ENCODE results near the gene KLHL36.

Gene KLHL36

GRCh38 chr16:84647828-84648594, at the start of gene KLHL36:
Gene KLHL36 (plus strand): TSS chr16:84648511. CDS start chr16:84650868, 2,357 bp downstream.
- H3K36me3 Mint-ChIP-seq: peaks cover 9% of the 10 kb centered on the region
- no peaks in the 10 kb centered on the region for H3K9me3 Mint-ChIP-seq
- H3K27ac Mint-ChIP-seq: peak within 1 kb of the TSS; percentile 97
- peaks cover 50% of the 10 kb centered on the region for H3K4me1 Mint-ChIP-seq
- H3K27me3 Mint-ChIP-seq: no peaks in the 10 kb centered on the region
- peak within 1 kb of the TSS; percentile 96 for H3K4me3 Mint-ChIP-seq

GRCh38 chr16:84599521-84600202, 48.6 kb upstream of the KLHL36 start:
- Mint-ChIP-seq H3K9me3 (no peaks in the 10 kb centered on the region), H3K4me1 (peaks cover 86% of the 10 kb centered on the region), H3K36me3 (peaks cover 1% of the 10 kb centered on the region), H3K4me3 (peak overlapping the region; percentile 83), H3K27me3 (no peaks in the 10 kb centered on the region), H3K27ac (peak overlapping the region; percentile 96)

- peaks cover 85% of the 10 kb centered on the region for H3K4me1 Mint-ChIP-seq
These were observed 47.7 kb upstream of the KLHL36 start for GRCh38 chr16:84600343-84601229.

DNA sequence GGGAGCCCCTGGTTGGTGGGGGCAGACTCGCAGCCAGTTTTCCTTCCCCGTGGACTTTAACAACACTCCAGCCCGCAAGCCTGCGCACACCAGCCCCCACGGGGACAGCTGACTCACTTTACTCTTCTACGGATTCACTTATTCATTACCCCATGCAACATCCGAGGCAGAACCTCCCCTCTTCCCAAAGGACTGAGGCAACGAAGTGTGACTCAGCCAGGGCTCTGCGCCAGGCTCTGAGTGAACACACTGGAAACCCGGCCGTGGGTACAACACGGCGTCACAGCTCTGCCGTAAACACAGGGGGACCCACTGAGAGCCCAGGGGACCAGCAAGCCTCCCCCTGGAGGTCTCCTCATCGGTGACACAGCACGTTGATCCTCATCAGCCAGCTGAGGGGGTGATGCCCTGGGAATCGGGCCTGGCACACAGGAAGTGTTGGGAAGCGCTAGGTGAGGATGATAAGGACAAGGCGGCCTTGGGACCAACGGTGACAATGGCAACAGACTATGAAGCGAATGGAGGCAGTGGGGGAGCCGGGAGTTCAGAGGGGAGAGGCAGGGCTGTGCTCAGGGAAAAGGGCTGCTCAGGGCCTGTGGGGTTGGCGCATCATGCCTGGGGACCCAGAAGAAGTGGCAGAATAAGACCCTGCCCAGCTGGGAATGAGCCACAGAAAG, 45.0 kb upstream of the KLHL36 start:
- Mint-ChIP-seq H3K36me3 (peaks cover 3% of the 10 kb centered on the region), H3K27ac (peak overlapping the region; percentile 85), H3K27me3 (no peaks in the 10 kb centered on the region), H3K9me3 (no peaks in the 10 kb centered on the region), H3K4me1 (peaks cover 88% of the 10 kb centered on the region), H3K4me3 (peak overlapping the region; percentile 33)

More at GRCh38 chr16:84600343-84601229, 47.7 kb upstream of the KLHL36 start:
- Mint-ChIP-seq H3K27me3 (no peaks in the 10 kb centered on the region), H3K36me3 (no peaks in the 10 kb centered on the region), H3K27ac (peak overlapping the region; percentile 96), H3K4me3 (peak overlapping the region; percentile 83), H3K9me3 (no peaks in the 10 kb centered on the region)

GRCh38 chr16:84603940-84604339, 44.4 kb upstream of the KLHL36 start:
- Mint-ChIP-seq H3K27ac (no peak overlapping the region), H3K4me1 (peaks cover 91% of the 10 kb centered on the region), H3K4me3 (no peak overlapping the region), H3K27me3 (no peaks in the 10 kb centered on the region), H3K9me3 (no peaks in the 10 kb centered on the region), H3K36me3 (peaks cover 3% of the 10 kb centered on the region)

DNA sequence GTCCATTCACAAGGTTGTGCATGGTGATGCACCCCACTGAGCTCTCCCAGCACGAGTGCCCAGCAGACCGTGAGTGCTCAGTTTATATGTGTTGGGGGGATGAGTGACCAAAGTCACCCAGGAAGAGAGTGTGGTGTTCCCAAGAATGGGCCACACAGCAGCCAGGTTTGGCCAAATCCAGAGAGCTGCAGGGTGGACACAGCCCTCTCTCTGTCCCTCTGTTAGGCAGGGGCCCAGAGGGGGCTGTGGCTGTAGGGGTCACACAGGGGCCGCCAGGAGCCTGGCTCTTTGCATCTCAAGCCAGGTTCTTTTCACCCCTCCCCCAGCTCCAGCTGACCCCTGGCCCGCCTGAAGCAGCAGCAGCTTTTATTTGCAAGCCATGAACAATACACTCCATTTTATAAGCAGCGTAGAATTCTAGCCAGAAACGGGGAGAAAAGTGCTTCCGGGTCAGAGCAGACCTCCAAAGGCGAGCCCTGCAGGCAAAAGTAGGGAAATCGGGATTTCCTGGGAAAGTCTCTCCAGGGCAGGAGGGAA, 43.8 kb upstream of the KLHL36 start:
- H3K27me3 Mint-ChIP-seq: no peaks in the 10 kb centered on the region
- H3K36me3 Mint-ChIP-seq: peaks cover 3% of the 10 kb centered on the region
- H3K4me1 Mint-ChIP-seq: peaks cover 91% of the 10 kb centered on the region
- H3K4me3 Mint-ChIP-seq: no peak overlapping the region
- H3K9me3 Mint-ChIP-seq: no peaks in the 10 kb centered on the region
- peak overlapping the region; percentile 86 for H3K27ac Mint-ChIP-seq

GRCh38 chr16:84605339-84605848, 42.9 kb upstream of the KLHL36 start:
- Mint-ChIP-seq H3K4me3 (no peak overlapping the region), H3K27me3 (no peaks in the 10 kb centered on the region), H3K27ac (no peak overlapping the region), H3K9me3 (no peaks in the 10 kb centered on the region), H3K36me3 (peaks cover 5% of the 10 kb centered on the region), H3K4me1 (peaks cover 91% of the 10 kb centered on the region)

DNA sequence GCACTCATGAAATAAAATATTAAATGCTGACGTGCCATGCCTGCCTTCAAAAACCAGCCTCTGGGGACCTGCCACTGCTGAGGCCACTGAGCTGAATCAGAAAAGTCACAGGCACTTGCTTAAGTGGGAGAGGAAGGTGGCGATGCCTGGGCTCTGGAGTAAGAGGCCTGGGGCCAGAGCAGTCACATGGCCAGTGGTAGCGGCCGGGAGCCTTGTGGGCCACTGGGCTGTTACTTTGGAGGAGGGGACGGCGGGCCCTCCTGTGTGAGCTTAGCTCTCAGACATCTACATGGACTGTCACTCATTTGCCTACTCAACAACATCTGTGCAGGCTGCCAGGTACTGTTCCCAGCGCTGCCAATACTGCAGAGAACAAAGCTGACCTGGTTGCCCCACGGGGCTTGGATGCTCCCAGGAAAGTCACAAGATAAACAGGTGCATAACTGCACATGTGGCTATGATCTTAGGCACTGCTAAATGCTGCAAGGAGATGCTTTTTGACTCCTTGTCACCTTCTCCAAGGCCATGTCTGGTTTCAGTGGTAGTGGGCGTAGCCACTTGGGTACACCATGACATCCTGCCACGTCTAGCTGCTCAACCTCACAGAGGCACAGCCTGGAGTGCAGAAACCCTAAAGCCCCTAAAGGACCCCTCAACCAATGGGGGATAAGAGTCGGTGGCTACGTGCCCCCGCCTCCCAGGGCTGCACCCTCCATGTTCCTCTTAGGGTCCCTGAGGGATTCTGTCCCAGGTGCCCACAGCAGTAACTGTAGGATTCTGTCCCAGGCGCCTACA, 42.0 kb upstream of the KLHL36 start:
- no peaks in the 10 kb centered on the region for H3K27me3 Mint-ChIP-seq
- peak overlapping the region; percentile 38 for H3K27ac Mint-ChIP-seq
- peak overlapping the region; percentile 74 for H3K4me3 Mint-ChIP-seq
- H3K36me3 Mint-ChIP-seq: peaks cover 10% of the 10 kb centered on the region
- H3K4me1 Mint-ChIP-seq: peaks cover 91% of the 10 kb centered on the region
- no peaks in the 10 kb centered on the region for H3K9me3 Mint-ChIP-seq

DNA sequence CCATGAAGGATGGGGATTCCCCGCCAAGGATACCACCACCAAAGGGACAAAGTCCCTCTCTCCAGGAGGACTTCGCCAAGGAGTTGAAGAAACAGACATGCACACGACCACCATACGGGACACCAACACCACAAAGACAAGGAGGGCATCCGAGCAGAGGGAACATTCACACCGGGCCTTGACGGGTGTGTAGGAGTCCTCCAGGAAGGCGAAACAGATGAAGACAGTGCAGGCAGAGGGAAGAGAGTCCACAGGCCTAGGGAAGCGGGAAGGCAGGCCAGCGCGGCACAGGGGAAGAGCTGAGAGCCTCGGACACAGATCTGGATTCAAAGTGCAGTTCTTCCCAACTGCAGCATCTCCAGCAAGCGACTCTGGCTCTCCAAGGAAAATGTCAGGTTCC, 41.2 kb upstream of the KLHL36 start:
- Mint-ChIP-seq H3K36me3 (peaks cover 13% of the 10 kb centered on the region), H3K4me3 (peak overlapping the region; percentile 74), H3K4me1 (peaks cover 91% of the 10 kb centered on the region), H3K9me3 (no peaks in the 10 kb centered on the region), H3K27me3 (no peaks in the 10 kb centered on the region), H3K27ac (peak overlapping the region; percentile 92)

- H3K27me3 Mint-ChIP-seq: no peaks in the 10 kb centered on the region
- peaks cover 87% of the 10 kb centered on the region for H3K4me1 Mint-ChIP-seq
- H3K4me3 Mint-ChIP-seq: peak overlapping the region; percentile 74
- no peaks in the 10 kb centered on the region for H3K9me3 Mint-ChIP-seq
- peaks cover 14% of the 10 kb centered on the region for H3K36me3 Mint-ChIP-seq
- H3K27ac Mint-ChIP-seq: peak overlapping the region; percentile 92
These were observed 40.6 kb upstream of the KLHL36 start for GRCh38 chr16:84607694-84608093.

- Mint-ChIP-seq H3K36me3 (peaks cover 14% of the 10 kb centered on the region), H3K4me3 (peak overlapping the region; percentile 74), H3K4me1 (peaks cover 86% of the 10 kb centered on the region), H3K27me3 (no peaks in the 10 kb centered on the region), H3K27ac (peak overlapping the region; percentile 92), H3K9me3 (no peaks in the 10 kb centered on the region)
These were observed 40.0 kb upstream of the KLHL36 start for GRCh38 chr16:84608282-84608681.

DNA sequence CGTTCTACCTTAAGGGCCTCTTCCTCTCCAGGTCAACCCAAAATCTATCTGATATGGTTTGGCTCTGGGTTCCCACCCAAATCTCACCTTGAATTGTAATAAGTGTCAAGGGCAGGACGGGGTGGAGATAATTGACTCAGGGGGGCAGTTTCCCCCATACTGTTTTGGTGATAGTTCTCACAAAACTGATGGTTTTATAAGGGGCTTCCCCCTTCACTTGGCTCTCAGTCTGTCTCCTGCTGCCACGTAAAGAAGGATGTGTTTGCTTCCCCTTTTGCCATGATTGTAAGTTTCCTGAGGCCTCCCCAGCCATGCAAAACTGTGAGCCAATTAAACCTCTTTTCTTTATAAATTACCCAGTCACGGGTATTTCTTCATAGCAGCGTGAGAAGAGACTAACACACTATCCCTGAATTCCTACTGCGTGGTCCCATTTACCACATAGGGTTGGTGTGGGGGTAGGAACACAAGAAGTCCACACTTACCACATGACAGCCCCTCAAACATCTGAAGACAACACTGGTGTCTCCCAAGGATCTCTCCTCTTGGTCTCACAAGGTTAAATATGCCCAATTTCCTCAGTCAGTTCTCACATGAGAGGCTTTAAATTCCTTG, 38.6 kb upstream of the KLHL36 start:
- Mint-ChIP-seq H3K9me3 (no peaks in the 10 kb centered on the region), H3K27ac (peak overlapping the region; percentile 87), H3K4me3 (peak overlapping the region; percentile 39), H3K27me3 (no peaks in the 10 kb centered on the region), H3K36me3 (peaks cover 16% of the 10 kb centered on the region), H3K4me1 (peaks cover 90% of the 10 kb centered on the region)

DNA sequence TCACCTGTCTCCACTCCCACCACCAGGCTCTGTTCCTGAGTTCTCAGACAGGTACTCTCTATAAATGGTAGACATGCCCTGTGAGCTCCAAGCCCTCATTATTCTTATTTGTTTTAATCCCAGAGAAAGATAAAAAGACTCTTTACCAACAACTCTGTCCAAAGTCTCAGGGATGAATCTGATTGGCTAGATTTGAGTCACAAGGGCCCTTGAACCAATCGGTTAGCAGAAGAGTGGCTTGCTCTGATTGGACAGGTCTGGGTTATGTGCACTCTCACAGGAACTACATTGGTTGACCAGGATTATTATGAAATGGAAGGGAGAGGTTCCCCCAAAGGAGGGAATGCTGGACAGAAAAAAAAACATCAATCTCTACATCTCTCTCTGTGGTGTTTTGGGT, 37.9 kb upstream of the KLHL36 start:
- Mint-ChIP-seq H3K4me3 (no peak overlapping the region), H3K4me1 (peaks cover 91% of the 10 kb centered on the region), H3K36me3 (peaks cover 16% of the 10 kb centered on the region), H3K27me3 (no peaks in the 10 kb centered on the region), H3K27ac (peak overlapping the region; percentile 87), H3K9me3 (no peaks in the 10 kb centered on the region)

GRCh38 chr16:84611041-84611440, 37.3 kb upstream of the KLHL36 start:
- Mint-ChIP-seq H3K4me1 (peaks cover 91% of the 10 kb centered on the region), H3K36me3 (peaks cover 17% of the 10 kb centered on the region), H3K27ac (peak overlapping the region; percentile 85), H3K4me3 (peak overlapping the region; percentile 23), H3K9me3 (no peaks in the 10 kb centered on the region), H3K27me3 (no peaks in the 10 kb centered on the region)

Data from activated naive CD4-positive, alpha-beta T cell treated with anti-CD3 and anti-CD28 coated beads, Interleukin-2, amount 50 U/mL, for 24 hours (primary cell).